GM19035 (cell line): Measurements from ENCODE around the gene MICALL2.

Experiments
- ATAC-seq: cut with Tn5 transposase; IDR thresholded peaks from one replicate; pipeline ENCODE4 v1.9.1; 2021; ENCODE audit not compliant: unreplicated experiment

MICALL2 gene

DNA sequence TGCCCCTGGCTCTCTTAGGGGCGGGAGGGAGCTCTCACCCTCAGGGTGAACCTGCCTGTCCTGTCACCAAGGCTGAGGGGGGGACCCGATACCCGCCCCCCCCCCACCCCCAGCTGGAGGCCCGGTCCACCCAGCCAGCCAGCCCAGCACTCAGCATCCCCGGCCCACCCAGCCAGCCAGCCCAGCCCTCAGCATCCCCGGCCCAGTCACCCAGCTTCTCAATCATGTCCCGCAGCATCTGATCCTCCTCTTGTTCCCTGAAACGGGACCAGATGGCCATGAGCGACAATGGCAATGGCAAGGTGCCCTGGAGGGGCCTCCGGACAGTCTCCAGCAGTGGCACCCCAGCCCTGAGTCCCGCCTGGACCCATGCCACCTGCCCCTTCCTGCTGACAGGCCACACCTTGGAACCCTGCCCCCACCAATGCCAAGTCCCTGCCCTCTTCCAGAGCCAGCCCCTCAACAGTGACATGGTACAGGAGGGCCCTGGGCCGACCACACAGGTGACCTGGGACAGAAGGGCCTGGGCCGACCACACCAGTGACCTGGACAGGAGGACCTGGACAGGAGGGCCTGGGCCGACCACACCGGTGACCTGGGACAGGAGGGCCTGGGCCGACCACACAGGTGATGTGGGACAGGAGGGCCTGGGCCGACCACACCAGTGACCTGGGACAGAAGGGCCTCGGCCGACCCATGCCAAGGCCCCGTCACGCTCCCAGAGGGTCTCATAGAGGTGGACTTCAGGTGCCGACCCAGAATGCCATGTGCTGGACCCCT, 24.2 kb downstream of the MICALL2 start:
- no peak for ATAC-seq

DNA sequence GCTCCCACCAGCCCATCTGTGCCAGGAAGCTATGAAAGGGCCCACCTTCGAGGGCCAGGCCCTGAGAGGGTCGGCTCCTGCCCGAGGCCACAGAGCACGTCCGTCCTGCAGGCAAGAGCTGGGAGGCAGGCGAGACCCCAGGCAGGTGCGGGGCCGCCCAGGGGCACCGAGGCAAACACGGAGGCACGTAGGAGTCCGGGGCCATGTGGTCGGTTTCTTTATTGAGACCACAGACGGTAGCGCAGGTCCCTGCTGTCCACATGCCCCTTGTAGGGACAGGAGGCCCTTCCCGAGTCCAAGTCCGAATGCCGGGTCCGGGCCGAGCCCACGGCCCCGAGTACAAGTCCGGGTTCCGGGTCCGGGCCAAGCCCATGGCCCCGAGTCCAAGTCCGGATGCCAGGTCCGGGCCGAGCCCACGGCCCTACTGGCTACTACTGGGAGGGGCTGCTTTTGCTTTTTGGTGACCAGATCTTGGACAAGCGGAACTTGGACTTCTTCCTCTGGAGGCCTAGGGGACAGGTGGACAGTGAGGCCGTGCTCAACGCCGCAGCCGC, 25.0 kb downstream of the MICALL2 start:
- no peak for ATAC-seq

DNA sequence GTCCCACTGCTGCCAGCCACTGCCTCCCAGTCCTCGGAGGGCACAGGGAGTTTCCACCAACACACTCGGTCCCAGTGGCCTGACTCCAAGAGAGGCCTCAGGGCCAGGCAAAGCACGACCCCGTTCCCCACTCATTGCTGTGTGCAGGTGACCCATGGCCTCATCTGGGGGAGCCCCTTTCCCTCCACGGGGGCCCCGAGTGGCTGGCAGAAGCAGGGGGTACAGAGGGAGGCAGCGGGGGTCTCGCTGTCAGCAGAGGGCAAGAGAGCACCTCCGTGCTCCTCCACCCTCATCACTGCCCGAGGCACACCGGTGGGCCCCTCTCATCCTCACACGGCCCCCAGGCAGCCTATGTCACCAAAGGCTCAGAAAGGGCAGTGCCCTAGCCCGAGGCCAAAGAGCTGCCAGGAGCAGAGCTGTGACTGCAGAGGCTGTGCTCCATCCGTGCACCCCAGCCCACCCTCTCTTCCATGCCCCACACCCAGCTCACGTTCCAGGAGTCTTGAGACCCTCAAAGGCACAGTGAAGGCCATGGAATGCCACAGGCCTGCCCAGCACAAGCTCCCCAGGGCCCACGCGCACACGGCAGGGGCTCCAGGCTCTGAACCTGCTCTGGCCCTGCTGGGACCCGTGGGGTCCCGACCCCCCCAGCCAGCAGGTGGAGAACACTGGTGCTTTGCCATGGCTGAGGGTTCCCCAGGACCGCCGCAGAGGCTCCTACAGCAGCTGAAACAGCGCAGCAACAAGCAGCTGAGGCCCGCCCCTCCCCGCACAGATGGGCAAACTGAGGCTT, 25.9 kb downstream of the MICALL2 start:
- ATAC-seq, result no peak

DNA sequence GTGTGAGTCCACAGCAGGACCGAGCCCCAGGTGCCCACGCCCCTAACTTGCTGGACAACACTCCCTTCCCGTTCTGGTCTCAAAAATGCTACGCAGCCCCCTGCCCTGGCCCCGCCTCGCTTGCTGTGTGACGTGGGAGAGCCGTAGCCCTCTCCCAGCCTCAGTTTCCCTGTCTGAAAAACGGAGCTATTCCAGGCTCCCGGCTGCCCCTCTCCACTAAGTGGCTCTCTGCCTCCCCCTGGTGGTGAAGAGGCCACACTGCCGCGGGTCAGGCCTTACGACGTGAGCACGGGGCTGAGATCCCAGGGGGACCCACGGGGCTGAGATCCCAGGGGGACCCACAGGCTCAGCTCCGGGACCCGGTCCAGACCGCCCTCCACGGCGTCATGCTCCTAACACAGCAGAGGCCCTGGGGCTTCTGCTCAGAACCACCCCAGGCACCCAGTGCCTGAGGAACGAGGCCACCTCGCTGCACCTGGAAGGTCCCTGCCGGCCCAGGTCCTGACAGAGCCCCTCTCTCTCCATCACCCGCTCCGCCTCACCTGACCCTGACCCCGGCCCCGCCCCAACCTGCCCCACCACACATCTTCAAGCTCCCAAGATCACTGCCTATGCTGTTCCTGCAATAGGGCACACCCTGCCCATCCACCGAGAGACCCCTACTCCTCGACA, 26.7 kb downstream of the MICALL2 start:
- no peak for ATAC-seq

DNA sequence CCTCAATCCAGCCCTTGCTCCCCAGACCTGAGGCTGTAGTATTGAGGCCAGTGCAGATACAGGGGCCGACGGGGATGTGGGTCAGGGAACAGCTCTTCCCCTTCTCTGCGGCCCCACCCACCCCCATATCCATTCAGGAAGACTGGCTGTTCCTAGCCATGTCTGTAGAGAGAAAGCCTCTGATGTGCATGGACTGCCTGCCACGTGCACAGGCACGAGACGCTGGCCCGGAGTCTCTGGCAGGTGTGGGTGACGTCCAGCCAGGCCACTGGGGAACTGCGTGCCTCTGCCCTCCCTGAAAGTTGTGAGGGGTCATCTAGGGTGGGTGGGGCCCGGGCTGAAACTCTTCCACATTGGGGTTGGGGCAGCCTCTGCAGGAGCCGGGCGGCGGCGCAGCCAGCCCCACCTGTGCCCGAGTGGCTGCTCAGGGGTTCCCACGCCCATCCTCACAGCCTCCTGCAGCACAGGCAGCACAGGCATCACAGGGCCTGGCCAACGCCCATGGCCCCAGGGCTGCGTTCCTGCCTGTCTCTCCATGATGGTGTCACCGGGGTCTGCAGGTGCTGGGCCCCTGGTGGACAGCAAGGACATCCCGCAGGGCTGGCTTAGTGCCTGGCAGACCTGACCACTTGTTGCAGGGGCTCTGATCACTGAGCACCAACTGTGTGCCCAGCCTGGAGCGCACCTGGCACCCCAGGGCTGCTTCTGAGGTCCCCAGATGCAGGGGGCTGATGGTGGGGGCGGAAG, 27.5 kb downstream of the MICALL2 start:
- ATAC-seq, result no peak

DNA sequence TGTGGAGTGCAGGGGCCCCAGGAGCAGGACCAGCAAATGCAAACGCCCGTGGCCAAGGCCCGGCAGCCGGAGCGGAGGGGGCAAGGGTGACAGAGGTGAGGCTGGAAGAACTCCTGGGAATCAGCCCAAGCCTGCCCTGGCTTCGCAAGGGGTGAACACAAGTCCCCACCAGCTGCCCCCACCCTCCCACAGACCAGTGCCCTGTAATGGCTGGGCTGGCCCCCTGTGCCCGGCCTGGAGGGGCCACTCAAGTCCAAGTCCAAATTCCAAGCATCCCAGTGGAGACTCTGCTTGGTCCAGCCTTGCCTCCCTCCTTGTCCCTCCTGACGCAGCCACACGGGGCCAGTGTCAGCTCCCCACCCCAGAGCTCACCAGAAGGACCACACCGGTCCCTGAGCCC, 28.0 kb downstream of the MICALL2 start:
- ATAC-seq, result no peak

DNA sequence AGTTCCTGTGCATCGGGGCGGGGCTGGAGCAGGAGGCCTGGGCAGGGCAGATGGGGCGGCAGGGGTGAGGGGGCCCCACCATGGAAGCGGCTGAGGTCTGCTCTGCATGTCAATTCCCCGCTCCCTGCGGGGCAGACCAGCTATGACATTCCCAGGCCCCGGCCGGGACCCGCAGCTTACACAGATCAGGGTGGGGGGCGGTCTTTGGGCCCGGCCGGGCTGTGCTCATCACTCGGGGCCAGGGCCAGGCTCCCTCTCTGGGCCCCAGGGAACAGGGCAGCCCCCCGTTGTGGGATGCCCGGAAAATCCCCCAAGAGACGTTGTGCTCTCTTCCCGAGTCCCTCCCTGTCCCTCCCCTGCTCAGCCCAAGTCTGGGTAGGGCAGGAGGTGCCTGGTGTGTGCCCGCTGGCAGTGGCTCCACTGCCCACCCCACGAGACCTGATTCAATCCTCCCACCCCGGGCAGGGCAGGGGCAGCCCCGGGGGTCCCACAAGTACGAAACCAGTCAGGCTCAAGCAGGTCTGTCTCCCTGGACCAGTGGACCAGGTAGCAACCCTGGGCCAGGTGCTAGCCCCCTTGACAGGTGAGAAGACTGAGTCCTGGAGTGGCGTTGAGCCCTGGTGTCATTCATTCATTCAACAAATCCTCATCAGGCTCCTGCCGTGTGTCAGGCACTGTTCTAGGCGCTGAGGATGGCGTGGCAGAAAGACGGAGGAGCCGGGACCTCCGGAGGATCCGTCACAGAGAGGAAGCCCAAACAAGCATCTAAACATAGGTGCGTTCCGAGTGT, 29.0 kb downstream of the MICALL2 start:
- ATAC-seq, result no peak

DNA sequence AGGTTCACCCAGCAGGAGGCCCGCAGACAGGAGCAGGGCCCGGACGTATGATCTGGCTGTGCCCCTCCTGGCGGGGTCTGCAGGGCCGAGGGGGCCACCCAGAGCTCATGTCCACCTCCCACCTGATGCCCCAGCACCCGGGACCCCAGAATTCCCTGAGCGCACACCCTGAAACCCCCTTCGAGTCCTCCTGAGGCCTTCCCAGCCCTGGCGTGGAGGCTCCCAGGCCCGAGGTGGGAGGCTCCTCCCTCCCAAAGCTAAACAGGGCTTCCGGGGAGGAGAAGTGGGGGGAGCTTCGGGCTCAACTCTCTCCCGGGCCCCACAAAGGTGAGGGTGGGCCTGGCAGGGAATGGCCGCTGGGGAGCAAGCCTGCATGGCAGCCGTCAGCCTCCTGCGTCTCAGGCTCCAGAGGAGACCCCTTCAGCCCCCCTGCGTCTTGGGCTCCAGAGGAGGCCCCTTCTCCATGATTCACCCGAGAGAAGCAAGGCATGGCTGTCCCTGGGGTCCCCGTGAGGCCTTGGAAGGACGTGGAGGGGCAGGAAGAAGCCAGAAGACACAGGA, 30.2 kb downstream of the MICALL2 start:
- no peak for ATAC-seq

DNA sequence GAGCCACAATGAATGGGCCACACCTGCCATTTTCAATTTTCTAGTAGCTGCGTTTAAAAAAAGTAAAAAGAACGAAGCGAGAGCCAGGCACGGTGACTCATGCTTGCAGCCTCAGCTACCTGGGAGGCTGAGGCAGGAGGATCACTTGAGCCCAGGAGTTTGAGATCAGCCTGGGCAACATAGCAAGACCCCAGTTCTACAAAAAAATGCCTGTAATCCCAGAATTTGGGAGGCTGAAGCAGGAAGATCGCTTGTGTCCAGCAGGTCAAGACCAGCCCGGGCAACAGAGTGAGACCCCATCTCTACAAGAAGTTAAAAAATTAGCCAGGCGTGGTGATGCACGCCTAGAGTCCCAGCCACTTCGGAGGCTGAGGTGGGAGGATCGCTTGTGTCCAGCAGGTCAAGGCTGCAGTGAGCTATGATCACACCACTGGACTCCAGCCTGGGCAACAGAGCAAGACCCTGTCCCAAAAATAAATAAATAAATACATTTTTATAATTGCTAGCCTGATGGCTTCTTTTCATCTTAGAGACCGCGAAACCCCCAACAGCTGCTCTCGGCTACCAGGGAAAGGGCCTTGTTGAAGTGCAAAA, 32.1 kb downstream of the MICALL2 start:
- no peak for ATAC-seq

DNA sequence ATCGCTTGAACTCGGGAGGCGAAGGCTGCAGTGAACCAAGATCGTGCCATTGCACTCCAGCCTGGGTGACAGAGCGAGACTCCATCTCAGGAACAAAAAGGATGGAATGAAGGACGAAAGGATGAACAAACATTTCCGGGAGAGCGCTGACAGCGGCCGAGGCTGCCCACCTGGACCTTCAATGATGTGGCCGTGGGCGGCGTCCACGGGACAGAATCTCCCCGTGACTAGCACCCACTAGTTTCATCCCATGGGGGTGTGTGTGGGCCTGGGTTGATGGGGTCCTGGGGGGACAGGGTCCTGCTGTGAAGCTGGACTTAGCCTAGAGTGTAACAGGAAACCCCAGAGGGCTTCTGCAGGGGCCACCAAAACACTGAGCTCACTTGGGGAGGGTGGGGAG, 32.8 kb downstream of the MICALL2 start:
- no peak for ATAC-seq

DNA sequence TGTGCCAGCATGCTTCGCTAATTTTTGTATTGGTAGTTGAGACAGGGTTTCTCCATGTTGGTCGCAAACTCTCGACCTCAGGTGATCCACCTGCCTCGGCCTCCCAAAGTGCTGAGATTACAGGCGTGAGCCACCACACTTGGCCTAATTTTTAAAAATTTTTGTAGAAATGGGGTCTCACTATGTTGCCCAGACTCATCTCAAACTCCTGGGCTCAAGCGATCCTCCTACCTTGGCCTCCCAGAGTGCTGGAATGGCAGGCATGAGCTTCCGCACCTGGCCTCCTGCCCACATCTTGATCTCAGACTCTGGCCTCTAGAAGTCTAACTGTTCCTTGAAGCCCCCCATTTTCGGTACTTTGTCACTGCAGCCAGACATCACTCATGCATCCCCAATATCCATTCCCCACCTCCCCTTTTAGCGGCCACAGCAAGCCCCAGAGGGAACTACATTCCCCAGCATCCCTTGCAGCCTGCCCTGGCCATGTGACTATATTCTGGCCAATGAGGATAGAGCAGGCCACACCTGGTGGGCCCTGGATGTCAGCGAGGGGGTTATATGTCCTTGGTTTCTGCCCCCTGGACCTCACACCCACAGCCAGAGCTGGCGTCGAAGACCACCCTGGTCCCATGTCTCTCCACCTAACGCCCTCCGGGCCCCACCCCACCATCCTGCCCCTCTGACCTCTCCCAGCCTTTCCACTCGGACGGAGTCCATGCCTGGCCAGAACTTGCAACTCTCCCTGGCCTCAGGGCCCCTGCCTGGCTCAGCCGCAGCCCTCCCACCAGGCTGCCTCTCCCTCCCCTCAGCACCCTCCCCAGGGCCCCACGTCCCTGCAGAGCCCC, 33.8 kb downstream of the MICALL2 start:
- no peak for ATAC-seq

DNA sequence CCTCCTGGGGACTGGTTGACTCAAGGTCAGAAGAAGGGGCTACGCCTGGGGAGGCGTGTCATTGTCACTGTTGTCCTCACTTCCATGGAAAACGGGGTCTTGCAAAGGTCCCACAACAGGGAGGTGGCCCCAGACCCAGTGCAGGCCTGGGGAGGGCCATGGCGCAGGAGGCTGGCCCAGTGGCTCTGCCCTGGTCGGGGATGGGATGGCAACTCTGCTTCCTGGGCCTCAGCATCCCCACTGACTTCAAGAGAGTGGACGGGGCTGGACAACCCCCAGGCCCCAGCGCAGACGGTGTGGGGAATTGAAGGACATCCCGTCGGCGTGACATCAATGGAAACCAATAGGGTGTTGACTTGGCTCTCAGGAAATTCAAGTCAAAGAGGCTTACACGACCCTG, 35.2 kb downstream of the MICALL2 start:
- ATAC-seq, result no peak

DNA sequence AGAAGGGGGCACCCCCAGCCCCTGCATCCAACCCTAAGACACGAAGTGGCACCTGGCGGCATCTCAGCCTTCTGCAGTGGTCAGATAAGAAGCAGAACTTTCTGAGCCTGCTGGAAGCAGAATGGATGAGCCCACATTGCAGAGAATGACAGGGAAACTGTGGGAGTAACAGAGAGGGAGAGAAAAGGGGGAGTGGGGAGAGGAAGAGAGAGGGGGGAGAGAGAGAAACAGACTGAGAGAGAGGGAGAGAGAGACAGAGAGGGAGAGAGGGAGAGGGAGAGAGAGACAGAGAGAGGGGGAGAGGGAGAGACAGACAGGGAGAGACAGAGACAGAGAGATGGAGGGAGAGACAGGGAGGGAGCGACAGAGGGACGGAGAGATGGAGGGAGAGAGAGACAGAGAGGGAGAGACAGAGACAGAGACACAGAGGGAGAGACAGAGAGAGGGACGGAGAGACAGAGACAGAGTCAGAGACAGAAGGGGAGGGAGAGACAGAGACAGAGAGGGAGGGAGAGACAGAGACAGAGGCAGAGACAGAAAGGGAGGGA, 35.9 kb downstream of the MICALL2 start:
- ATAC-seq, result no peak

DNA sequence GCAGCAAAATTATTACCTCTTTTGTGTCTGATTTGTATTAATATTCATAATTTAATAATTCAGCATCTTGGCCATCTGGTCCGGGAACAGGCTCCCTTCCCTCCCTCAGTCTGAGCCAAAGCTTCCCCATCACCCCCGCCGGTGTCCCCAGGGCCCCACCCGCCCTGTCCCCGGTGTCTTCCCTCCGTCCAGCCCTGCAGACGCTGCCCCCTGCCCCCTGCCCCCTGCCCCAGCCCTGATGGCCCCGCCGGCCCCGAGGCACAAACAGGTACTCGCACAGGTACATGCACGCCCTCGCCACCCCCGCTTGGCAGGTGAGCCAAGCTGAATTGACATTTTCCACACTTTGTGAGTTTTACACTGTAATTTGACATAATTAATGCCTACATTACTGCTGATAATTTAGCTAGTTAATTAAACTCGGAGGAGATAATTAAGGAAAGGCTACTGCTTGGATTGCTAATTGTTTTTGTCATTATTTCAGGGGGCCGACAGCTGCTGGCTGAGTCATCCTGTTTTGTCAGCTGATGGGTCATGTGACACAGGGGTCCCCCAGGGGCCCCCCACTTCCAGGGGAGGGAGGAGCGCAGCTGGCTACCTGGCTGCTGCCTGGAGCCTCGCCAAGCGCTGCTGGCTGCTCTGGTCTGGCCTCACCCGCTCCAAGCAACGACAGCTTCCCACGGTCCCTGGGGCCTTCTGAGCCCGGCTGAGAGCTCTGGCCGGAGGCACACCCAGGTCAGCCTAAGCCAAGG, 36.6 kb downstream of the MICALL2 start:
- no peak for ATAC-seq

DNA sequence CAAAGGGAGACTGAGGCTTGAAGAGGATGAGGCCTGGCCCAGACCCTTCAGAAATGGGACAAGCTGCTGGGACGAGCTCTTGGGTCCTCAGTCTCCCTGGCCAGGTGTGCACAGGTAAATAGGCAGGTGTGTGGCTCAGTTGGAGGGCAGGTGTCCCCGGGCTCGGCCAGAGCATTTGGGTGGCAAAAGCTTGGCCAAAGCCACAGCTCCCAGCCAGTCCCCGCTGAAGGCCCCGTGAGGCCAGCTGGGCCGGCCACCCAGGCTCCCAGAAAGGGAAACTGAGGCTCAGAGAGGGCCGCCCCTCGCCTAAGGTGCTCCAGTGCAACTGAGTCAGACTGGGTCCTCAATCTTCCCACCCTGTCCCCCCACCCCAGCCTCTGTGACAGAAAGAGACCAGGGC, 37.3 kb downstream of the MICALL2 start:
- no peak for ATAC-seq

DNA sequence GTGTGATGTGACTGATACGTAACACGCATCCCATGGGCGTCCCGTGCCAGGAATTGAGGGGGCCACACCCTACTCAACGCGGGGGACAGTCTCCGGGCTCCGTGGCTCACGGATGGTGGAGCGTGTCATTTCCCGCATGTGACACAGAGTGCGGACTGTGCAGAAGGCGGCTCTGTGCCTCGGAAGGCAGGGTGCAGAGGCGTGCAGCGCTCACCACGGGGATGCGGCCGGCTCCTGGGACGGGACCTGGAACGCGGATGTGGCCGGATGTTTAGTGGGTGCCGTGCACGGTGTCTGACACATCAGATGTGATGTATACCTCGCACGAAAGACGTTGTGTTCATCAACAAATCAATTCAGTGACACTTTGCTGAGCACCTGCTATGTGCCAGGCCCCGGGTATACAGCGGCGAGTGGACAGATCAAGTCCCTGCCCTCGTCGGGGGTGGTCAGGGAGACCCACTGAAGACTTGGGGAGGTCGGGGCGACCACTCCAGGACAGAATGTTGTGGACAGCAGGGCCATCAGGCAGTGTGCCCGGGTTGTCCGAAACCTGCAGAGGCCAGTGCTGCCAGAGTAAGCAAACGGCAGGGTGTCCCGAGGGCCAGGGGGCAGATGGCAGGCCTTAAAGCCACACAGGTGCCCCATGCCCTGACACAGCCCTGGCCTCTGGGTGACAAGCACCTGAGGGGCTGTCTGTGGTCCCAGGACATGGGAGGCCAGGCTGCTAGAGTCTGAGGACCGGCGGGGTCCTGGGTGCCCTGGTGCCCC, 38.1 kb downstream of the MICALL2 start:
- ATAC-seq, result no peak

DNA sequence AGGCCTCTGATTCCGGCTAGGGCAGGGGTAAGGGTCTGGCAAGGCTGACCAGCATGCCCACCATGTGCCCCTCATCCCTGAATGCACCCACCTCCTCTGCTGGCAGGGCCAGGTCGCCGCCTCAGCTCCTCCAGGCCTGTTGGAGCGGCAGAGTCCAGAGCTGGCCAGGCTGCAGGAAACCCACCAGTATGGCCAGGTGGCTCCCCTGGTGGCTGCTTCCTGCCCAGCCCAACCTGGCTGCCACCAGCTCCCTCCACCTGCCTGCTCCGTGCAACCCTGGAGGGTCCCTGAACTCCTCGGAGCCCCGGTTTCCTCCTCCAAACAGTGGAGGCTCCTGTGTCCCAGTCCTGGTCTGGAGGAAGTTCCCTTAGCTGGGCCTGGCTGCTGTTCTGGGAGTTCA, 39.6 kb downstream of the MICALL2 start:
- no peak for ATAC-seq
